ENCODE measurements around the gene PLPP1.
"Not testable (repeated sequence)": the region's sequence is repeated elsewhere in the genome, so short reads cannot be mapped to it uniquely, and the experiment has no call there.

PLPP1 gene

GRCh38 chr5:55544341-55544740, 9.6 kb upstream of the PLPP1 start:
- DNase-seq, result no peak

DNA sequence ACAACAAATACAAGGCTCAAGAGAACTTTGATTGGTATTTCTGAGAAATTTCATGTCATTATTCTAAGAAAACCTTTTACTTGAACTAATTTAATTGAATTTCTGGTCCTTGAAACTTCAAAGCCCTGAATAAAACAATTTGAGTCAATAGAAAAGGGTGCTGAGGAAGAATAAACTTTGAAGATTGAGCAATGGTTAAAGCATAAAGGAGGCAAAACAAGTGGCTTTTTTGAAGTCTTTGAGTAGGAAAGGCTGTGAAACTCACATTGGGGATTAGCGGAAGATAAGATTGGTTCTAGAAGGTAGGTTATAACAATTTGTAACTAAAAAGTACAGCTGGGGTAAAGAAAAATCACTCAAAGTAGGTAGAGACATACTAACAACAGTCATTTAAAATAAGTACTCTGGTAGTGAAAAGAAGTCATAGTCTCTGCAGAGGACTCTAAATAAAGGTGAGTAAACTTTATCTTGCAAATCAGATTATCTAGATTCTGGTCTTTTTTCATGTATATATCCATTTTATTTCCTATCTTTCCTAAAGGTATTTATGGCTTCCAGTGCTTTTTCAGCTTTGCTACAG, 6.4 kb upstream of the PLPP1 start:
- no peak for DNase-seq

DNA sequence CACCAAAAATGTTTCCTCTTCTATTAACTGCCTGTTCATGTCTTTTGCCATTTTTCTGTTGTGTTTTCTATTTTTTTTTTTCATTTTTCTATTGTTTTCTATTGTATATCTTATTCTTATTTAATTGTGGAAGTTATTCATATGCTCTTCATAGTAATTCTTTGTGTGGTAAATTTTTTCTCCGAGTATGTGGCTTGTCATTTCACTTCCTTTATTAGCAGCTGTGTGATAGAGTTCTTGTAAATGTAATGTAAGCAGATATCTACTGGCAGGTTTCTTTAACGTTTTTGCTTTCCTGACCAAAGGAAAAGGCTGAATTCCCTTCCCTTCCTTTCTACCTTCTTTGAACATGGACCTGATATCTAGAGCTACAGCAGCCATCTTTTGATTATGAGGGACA, 5.8 kb upstream of the PLPP1 start:
- DNase-seq, result no peak

DNA sequence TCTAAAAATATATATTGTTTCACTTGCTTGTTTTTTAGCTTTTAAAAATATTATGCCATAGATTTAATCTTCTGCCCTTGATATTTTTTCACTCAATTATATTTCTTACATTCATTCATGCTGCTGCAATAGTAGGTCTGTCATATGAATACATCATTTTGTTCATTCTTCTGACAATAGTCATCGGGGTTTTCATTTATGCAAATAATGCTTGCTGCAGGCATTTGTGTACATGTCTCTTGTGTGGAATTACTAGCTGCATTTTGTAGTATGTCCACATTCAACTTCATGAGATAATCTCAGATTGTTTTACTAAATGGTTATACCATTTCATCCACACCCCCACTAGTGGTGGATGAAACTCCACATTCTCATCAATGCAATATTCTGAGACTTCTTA, 5.3 kb upstream of the PLPP1 start:
- peak; percentile 16 for DNase-seq

DNA sequence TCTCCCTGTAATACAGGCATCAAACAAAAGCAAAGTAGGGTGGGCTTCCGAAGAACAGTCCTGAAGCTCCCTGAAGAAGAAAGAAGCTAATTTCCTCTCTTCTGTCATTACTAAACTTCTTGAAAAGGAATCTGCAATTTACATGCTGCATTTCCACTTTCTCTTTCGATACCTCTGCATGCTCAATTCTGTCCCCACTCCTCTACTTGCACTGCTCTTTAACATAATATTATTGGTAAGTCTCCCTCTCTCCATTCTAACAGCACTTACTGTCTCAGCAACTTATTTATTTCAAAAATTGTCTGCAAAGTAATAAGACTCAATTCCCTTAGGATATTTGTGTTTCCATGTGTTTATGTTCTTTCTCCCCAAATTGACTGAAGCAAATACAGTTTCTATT, 3.9 kb upstream of the PLPP1 start:
- DNase-seq, result peak; percentile 46

DNA sequence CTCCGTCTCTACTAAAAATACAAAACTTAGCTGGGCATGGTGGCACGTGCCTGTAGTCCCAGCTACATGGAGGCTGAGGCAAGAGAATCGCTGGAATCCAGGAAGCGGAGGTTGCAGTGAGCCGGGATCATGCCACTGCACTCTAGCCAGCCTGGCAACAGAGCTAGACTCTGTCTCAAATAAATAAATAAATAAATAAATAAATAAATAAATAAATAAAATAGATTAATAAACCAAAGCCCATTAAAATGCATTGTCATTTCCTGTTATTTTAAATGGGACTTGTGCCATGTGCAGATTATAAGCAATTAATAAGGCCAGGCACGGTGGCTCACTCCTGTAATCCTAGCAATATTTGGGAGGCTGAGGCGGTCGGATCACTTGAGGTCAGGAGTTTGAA, 2.6 kb upstream of the PLPP1 start:
- not testable (repeated sequence) for DNase-seq

- no peak for DNase-seq
These were observed 588 bp upstream of the PLPP1 start for GRCh38 chr5:55535199-55535905.

DNA sequence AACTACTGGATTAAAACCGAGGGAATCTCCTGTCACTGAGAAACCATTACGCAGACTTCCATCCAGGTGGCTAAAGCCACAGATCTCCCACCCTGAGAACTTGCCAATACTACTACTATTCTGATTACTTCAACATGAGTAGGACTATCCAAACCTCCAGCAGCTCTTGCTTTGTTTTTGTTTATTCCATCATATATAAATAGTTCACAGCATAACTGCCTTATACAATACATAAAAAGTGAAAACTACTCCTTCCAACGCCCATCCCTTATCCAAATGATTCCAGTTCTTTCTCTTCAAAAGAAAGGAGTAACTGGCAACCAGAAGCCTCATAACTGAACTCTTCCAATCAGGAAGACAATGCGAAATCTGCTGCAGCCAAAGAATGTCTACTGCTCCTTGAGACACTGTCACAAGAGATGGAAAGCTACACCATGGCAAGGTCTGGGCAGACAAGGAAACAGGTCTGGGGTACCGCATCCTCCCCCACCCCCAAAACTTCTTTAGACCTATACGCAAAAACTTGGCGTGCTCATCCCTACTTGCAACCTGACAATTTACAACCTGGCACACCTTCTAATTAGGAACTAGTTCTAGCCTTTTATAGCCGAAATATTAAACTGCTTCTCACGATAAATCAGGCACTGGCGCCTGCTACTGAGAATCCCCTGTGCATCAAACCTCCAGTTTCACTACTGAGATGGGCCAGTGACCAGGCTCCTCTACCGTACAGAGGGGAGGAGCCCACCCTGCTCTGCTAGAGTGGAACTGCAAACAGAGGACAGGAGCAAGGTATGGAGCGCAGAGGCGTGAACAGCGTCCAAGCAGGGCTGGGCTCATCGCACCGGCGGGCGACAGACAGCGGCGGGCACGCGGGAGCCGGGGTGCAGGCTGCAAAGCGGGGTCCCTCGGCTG, 986 bp downstream of the PLPP1 start:
- peak; percentile 19 for DNase-seq

DNA sequence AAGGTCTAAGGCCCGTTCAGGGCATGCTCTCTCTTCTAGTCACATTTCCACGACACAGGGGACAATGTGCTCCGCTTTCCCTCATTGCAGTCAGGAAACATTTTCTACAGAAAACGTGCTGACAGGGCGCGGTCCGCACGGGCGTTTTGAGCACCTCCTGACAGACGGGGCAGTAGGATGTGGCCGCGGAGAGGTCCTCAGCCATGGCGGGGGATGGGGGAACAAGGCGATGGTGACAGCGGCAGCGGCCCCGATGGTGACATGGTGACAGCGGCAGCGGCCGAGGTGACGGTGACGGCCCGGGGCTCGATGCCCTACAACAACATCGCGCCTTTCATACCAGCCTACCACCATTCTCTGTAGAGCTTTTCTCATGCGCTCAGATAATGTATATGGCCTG, 4.1 kb downstream of the PLPP1 start:
- no peak for DNase-seq

GRCh38 chr5:55524816-55525215, 9.9 kb downstream of the PLPP1 start:
- DNase-seq, result no peak

DNA sequence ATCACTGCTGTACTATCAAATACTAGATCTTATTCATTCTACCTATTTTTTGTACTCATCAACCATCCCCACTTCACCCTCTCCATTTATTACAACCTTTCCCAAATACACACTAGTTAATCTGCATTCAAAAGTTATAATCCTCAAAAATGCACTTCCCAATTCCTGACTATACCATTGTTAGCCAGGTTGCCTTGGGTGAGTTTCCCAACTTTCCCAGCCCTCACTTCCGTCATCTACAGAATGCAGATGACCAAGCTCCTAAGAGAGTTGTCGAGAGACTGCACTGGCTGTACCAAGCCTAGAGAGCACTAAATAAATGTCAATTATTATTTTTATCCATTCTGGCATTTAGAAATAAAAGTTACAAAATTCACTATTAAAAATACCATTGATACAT, 11.5 kb downstream of the PLPP1 start:
- DNase-seq, result no peak

DNA sequence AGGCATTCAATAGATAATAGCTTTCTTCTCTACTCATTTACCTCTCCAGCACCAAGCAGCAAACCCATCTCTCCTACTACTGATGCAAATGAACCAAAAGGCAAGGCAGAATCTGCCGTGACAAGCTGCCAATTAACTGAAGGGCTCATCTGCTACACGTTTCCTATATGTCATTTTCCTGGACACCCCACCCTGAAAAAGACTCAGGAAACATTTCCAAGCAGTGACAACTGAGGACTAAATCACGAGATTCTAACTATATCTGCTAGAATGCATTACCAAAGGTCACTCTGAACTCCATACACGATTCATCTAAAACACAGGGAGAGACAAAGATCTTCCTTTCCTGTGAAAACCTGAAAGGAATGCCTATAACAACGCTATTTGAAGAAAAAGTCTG, 12.9 kb downstream of the PLPP1 start:
- DNase-seq, result no peak

- no peak for DNase-seq
These were observed 14.5 kb downstream of the PLPP1 start for GRCh38 chr5:55520117-55520839.

- no peak for DNase-seq
These were observed 15.9 kb downstream of the PLPP1 start for GRCh38 chr5:55518831-55519390.

- DNase-seq, result no peak
These were observed 17.0 kb downstream of the PLPP1 start for GRCh38 chr5:55517804-55518203.

- DNase-seq, result no peak
These were observed 23.8 kb downstream of the PLPP1 start for GRCh38 chr5:55511010-55511409.

DNA sequence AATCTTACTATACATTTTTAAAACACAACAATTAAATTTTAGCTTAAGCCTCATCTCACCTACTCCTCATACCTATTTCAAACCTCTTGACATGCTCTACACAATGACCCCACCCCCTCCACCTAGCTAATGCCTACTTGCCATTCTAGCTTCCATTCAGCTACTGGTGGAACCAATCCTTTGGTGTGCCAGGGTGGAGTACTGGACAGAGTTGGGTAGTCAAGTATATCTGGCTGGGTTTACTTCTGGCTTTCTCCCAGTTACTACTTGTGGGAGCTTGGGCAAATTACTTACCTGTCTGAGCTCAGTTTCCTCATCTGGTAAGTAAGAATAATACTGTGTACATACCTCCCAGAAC, 24.3 kb downstream of the PLPP1 start:
- no peak for DNase-seq

GRCh38 chr5:55509796-55510522, 24.8 kb downstream of the PLPP1 start:
- DNase-seq, result no peak

DNA sequence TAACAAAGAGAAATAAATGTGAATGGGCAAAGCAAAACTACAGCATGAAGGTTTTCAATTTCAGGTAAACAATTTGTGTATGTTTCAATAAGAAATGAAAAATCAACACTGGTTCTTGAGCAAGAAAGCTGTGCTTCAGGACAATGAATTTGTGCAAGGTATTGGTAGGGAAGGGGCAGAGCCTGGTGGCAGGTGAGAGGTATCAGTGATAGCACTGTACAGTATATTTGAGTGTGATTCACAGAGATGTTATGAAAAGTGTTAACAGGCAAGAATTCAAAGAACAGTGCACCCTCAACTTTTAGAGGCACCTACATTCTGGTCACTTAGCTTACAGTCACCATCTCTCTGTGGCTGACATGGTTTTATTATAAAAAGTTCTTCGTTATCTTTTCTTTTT, 25.7 kb downstream of the PLPP1 start:
- no peak for DNase-seq

DNA sequence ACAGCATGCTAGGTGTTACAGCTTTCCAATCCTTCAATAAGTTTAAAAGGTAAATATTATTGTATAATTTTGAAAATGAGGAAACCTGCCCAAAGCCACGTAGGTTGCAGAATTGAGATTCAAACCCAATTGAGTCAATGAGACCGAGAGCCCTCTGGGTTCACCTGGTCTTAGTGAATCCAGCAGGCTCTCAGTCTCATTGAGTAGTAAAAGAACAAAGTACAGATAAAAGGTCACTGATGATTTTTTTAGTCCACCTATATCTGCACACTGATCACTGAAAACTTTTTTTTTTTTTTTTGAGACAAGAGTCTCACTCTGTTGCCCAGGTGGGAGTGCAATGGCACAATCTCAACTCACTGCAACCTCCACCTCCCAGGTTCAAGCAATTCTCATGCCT, 27.2 kb downstream of the PLPP1 start:
- DNase-seq, result no peak

GRCh38 chr5:55505711-55506110, 29.1 kb downstream of the PLPP1 start:
- DNase-seq, result not testable (repeated sequence)

DNA sequence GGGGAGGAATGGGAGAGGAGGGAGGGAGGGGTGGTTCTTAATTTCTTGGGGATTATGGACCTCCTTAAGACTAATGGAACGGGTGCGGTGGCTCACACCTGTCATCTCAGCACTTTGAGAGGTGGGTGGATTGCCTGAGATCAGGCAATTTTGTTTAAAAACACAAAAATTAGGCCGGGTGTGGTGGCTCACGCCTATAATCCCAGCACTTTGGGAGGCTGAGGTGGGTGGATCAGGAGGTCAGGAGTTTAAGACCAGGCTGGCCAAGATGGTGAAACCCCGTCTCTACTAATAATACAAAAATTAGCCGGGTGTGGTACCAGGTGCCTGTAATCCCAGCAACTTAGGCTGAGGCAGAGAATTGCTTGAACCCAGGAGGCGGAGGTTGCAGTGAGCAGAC, 30.8 kb downstream of the PLPP1 start:
- not testable (repeated sequence) for DNase-seq

Measured in inflammatory macrophage treated with lipopolysaccharide for 4 hours (primary cell).